GM12864 (cell line): ENCODE data around the gene MIOX.

Experiments
- DNase-seq: peaks from one replicate; pipeline ENCODE4 v3.0.0-alpha.2; 2011; ENCODE audit warnings: low read depth
- H3K4me3 ChIP-seq: 2 replicates; pipeline ENCODE4 v1.5.1; 2011; ENCODE audit warnings: mild to moderate bottlenecking, low read depth, low read length, control low read depth
- CTCF ChIP-seq: IDR thresholded peaks from 2 replicates; pipeline ENCODE4 v1.5.1; 2011; ENCODE audit warnings: low read depth, mild to moderate bottlenecking, moderate library complexity, low read length, control low read depth, inconsistent platforms; ENCODE audit errors: missing control alignments

MIOX gene

GRCh38 chr22:50485221-50486131, 1.2 kb upstream of the MIOX start:
- no peak for DNase-seq
- no peak overlapping the region for H3K4me3 ChIP-seq
- TF ChIP-seq CTCF: no peak

GRCh38 chr22:50487290-50488005, 789 bp downstream of the MIOX start:
- no peak for DNase-seq
- H3K4me3 ChIP-seq: no peak overlapping the region

GRCh38 chr22:50488006-50488677, 1.5 kb downstream of the MIOX start:
- H3K4me3 ChIP-seq: no peak overlapping the region
- no peak for TF ChIP-seq CTCF
- no peak for DNase-seq

More at GRCh38 chr22:50487290-50488005, 789 bp downstream of the MIOX start:
- no peak for TF ChIP-seq CTCF

GRCh38 chr22:50488886-50489285, 2.2 kb downstream of the MIOX start:
- no peak for TF ChIP-seq CTCF
- no peak overlapping the region for H3K4me3 ChIP-seq
- no peak for DNase-seq

- DNase-seq: no peak
- H3K4me3 ChIP-seq: no peak overlapping the region
- no peak for TF ChIP-seq CTCF
Observed at GRCh38 chr22:50489363-50490243, 2.9 kb downstream of the MIOX start.
